ENCODE measurements around the gene RNU1-3.
"Not testable (repeated sequence)": the region's sequence is repeated elsewhere in the genome, so short reads cannot be mapped to it uniquely, and the experiment has no call there.

Gene RNU1-3

GRCh38 chr1:16636551-16637195 lies 30.1 kb downstream of the RNU1-3 start:
- not testable (repeated sequence) for DNase-seq

DNA sequence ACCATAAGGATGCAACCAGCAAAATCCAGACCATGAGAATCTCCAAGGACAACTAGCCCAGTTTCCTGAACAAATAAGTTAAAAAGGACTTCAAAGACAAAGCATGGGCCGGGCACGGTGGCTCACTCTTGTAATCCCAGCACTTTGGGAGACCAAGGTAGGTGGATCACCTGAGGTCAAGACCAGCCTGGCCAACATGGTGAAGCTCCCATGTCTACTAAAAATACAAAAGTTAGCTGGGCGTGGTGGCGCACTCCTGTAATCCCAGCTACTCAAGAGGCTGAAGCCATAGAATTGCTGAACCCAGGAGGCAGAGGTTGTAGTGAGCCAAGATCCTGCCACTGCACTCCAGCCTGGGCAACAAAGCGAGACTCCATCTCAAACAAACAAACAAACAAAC lies 30.8 kb downstream of the RNU1-3 start:
- not testable (repeated sequence) for DNase-seq

GRCh38 chr1:16633540-16634282 lies 33.0 kb downstream of the RNU1-3 start:
- not testable (repeated sequence) for DNase-seq

DNA sequence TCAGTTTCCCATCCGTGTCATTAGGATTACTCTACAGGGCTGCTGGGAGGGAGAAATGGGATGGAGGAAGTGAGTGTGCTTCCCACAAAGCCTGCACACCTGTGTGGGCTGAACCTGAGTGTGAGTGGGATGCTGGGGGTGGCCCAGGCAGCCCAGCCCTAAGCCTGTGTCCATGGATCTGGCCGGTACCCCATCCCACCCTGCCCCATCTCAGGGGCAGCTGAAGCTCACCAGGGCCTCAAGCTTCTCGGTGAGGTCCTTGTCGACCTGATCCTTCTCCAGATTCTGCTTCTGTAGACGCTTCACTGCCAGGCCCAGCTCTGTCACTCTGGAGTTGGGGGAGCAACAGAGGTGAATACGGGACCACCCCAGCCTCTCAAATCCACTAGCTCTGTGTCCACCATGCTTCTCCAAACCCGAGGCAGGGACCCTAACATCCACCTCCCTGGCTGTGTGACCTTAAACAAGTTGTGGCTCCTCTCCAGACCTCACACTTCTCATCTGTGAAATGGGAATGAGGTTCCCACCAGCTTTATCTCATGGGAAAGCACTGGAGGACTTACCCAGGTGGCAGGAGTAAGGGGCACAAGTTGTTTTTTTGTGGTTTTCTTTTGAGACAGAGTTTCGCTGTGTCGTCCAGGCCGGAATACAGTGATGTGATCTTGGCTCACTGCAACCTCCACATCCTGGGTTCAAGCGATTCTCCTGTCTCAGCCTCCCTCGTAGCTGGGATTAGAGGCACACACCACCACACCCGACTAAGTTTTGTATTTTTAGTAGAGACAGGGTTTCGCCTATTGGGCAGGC lies 34.5 kb downstream of the RNU1-3 start:
- DNase-seq: not testable (repeated sequence)

DNA sequence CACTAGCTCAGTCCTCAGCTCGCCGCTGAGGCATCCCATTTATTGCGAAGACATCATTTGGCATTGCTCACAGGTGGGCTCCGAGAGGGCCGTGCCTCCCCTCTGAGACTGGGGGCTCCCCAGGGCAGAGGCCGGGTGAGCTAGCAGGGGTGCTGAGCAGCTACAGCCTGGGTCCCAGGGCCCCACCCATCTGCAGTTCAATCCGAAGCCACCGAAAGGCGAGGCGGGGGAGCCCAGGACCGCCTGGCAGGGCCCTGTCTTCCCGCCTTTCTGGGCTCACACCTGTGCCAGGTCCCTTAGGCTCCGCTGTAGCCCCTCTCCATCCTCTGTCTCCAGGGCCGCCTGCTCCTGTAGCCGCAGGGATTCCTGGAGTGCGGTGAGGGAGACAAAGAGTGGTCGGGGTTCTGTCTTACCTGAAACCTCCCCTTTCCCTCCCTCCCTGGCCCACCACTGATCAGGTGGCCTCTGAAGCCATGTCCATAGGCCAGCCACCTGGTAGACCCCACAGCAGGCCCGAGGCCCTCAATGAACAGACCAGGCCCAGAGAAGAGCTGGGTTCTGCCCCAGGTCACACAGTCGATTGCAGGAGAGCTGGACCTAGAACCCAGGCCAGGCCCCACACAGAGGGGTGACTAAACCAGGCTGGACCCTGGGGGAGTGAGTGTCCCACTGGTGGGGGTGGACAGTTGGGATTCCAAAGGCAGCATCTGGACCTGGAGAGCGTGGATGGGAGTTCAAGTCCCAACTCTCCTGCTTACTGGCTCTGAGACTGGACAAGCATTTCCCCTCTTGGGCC lies 35.3 kb downstream of the RNU1-3 start:
- no peak for DNase-seq

DNA sequence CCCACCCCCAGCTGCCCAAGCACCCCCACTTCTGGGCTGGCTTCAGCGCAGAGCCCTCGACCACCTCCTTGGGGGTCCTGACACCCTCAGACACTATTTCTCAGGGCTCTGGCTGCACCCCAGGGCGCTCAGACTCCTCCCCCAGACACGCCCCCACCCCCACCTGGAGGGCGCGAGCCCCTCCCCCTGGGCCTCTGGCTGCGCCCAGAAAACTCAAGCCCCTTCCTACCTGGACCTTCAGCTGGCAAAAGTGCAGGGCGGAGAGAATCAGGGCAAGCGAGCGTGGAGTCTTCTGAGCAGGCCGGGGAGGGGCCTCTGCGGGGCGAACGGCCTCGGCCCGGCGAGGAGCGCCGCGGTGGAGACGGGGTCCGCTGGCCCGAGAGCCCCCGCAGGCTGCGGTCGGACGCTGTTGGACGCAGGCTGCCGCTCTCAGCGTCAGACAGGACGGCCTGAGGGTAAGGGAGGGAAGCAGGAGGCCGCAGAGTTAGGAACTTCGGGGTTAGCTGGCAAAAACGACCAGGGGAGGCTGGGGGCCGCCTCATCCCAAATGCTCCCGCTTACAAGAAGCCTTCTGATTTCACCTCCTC lies 36.0 kb downstream of the RNU1-3 start:
- DNase-seq: no peak

DNA sequence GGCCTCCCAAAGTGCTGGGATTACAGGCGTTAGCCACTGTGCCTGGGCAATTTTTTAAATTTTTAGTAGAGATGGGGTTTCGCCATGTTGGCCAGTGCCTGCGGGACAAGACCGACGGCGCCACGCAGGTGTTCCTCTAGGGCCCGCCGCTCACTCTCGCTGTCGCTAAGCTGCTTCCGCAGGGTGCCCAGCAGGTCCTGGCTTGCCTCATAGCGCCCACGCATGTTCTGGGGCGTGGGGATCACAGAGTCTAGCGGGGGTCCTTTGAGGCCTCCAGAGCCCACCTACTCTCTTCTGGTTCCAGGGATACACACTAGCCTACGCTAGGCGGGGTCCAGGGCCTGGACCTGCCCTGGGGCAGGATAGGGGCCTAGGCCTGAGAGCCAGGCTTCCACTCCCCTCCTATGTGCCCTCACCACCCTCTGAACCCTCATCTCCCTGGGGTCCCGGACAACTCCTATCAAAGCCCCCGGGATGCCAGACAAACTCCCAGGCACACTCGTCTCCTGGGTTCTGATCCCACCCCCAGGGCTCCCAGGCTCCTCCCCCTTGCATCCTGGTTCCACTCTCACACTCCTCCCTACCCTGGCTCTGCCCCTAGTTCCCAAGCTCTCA lies 36.7 kb downstream of the RNU1-3 start:
- not testable (repeated sequence) for DNase-seq

DNA sequence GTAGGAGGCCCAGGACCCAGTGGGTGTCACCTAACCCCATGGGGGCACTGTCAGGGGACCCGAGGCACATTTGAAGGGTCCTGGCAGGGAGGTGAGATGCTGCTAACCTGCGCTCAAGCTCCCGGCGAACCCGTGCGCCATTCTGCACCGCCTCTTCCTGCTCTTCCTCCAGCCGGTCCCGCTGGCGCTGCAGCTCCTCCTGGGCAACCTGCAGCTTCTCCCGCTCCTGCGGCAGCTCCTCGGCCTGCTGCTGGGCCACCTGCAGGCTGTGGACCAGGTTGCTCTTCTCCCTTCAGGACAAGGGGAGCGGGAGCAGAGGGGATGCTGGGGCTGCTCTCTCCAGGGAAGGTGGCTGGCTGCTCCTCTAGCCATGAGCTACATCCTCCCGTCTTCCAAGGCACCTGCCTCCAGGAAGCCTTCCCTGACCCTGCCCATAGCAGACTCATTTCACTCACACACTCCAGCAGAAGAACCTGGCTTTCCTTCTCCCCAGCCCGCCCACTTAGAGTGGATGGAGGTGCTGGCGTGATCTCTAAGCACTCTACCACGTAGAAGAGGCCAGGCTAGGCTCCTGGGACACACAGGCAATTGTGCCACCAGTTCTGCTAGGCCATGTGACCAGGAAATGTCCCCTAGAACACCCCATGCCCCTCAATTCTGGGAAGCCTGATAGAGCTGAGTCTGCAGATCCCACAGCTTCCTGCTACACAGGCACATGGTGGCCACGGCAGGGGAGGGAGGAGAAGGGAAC lies 38.2 kb downstream of the RNU1-3 start:
- no peak for DNase-seq

- not testable (repeated sequence) for DNase-seq
These were observed 40.3 kb downstream of the RNU1-3 start for GRCh38 chr1:16626409-16626983.

DNA sequence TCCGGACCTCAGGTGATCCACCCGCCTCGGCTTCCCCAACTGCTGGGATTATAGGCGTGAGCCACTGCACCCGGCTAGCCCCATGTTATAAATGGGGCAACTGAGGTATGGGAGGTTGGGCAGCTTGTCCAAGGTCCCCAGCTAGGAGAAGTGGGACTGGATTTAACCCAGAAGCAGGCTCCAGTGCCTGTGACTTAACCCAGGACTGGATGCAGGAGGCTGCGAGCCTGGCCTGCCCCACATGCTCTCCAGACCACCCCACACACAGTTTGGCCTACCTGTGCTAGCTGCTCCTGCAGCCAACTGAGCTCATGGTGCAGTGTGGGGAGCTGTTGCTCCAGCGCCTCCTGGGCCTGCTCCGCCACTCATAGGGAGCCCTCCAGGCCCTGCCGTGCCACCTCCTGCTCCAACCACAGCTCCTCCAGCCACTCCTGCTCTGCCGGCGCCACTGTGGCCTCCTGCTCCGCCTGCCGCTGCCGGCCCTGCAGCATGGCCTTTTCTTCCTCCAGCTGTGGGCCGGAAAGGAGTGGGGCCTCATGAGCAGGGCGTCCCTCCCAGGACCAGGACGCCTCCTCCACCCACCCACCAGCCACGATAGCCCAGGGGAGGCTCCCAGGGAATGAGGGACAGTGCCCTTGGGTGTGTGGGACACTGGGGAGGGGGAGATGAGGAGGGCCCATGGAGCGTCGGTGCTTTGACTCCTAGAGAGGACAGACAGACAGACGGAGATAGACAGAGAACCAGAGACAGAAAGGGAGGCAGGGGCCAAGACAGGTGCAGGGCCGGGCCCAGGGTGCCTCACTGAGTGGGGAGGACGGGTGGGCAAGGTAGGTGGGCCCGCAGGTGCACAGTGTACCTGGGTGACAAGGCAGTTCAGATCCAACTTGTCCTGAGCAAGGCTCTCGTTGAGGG lies 41.0 kb downstream of the RNU1-3 start:
- DNase-seq: no peak

GRCh38 chr1:16623812-16624719 lies 42.7 kb downstream of the RNU1-3 start:
- peak; percentile 97 for DNase-seq

DNA sequence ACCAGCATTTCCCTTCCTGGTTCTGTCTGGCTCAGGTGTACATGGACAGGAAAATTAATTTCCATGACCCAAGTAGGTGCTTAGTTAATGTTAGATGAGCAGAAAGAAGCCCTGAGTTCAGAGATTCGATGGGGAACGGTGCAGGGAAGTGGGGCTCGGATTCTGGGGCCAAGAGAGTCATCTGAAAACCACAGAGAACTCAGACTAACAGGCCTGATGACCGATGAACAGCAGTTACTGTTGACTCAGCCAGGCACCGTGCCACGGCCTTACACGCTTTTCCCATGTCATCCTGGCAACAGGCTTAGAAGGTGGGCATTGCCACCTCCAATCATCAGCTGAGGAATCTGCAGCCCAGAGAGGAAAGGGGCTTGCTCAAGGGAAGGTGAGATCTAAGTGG lies 43.4 kb downstream of the RNU1-3 start:
- DNase-seq: peak; percentile 27

DNA sequence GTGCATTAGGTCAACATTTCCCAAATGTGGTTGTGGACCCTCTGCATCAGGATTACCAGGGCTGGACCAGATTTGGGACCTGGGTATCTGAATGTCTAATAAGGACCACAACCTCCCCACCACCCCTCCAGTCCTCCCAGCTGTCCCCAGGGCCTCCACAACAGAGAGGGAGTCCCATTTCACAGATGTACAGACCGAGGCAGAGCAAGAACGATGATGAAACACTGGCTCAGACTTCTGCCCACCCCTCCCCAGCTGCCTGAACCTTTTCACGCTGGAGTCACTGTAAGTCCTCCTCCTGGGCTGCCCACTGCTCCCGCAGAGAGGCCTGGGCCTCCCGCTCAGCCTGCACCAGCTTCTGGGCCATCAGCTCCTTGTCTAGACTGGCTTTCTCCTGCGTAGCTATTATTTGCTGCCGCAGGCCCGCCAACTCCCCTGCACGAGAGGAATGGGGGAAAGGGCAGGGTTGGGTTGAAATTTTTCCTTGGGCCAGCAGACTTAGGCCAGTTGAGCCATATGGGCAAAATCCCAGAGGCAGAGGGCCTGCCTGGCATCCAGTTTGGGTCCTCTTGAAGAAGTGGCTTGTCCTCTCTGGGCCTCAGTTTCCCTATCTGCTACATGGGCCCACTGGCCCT lies 45.0 kb downstream of the RNU1-3 start:
- DNase-seq: not testable (repeated sequence)

DNA sequence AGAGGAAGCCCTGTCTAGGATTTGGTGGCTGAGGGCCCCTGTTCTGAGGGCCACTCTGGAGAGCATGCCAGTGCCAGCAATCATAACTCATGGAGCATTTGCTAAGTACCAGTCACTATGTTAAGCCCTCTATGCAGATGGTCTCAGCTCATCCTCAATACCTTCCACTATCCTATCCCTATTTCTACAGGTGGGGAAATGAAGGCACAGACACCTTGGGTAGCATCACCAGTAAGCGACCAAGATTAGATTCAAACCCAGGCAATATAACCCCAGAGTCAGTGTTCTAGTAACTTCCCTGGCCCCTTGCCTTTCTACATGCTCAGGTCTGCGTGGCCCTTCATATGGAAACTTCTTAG lies 45.5 kb downstream of the RNU1-3 start:
- no peak for DNase-seq

- not testable (repeated sequence) for DNase-seq
These were observed 46.8 kb downstream of the RNU1-3 start for GRCh38 chr1:16619803-16620501.

- peak; percentile 36 for DNase-seq
These were observed 48.0 kb downstream of the RNU1-3 start for GRCh38 chr1:16618719-16619118.

DNA sequence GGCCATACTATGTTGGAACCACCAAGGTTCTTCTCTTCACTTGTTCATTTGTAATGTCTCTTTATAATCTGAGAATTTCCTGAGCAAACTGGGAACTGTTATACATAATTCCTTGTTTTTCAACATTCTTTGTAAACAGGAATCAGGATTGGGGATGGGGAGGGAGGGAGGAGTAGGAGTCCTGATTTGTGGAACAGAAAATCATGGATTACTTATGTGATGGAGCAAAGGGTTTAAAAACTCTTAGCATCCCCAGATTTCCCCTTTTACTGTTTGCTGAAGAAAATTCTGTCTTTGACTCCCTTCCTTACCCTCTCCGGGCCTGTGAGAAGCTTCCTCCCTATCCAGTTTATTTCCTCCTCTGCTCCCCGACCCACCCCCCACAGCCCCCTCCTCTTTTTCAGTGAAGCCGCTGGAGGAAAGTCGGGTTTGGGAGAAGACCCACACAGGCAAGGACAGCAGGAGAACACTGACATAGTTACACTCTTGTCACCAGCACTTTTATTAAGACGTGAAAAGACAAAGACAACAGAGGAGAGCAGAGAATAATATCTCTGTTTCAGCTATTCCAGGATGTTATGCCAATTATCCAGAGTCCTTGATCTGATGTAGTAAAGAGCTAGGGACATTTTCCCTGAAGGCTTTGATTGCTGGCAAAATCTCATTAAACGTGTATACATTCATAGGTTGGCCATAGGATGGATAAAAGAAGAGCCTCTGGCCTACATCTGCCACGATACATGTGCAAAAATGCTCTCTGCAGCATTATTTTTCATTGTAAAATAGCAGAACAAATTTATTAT lies 48.8 kb downstream of the RNU1-3 start:
- DNase-seq: no peak

Measured in NCI-H2171 treated with DMSO at 0.1 percent for 48 hours (cell line).